Skeletal muscle satellite cell (primary cell): ENCODE measurements around the gene CHST12.
"Not testable (repeated sequence)": the region's sequence is repeated elsewhere in the genome, so short reads cannot be mapped to it uniquely, and the experiment has no call there.

Source experiments
- H3K27me3 ChIP-seq: 2 replicates; pipeline ENCODE4 v1.7.0; 2013; ENCODE audit warnings: low read length; ENCODE audit not compliant: control insufficient read depth, insufficient read depth
- H3K36me3 ChIP-seq: 2 replicates; pipeline ENCODE4 v1.7.0; 2013; ENCODE audit warnings: mild to moderate bottlenecking, control low read depth, low read length; ENCODE audit not compliant: insufficient read depth
- H3K4me1 ChIP-seq: 2 replicates; pipeline ENCODE4 v1.7.0; 2013; ENCODE audit warnings: low read length; ENCODE audit not compliant: control insufficient read depth, insufficient read depth
- H3K4me2 ChIP-seq: 2 replicates; pipeline ENCODE4 v1.7.0; 2013; ENCODE audit warnings: mild to moderate bottlenecking, low read length
- H3K4me3 ChIP-seq: 2 replicates; pipeline ENCODE4 v1.7.0; 2013; ENCODE audit warnings: low read length
- H3K9ac ChIP-seq: 2 replicates; pipeline ENCODE4 v1.7.0; 2013; ENCODE audit warnings: mild to moderate bottlenecking, low read depth, low read length, moderate library complexity
- H3K9me3 ChIP-seq: replicated peaks from 2 replicates; pipeline ENCODE4 v1.7.0; 2013; ENCODE audit warnings: mild to moderate bottlenecking, control low read depth, low read length

Gene CHST12

DNA sequence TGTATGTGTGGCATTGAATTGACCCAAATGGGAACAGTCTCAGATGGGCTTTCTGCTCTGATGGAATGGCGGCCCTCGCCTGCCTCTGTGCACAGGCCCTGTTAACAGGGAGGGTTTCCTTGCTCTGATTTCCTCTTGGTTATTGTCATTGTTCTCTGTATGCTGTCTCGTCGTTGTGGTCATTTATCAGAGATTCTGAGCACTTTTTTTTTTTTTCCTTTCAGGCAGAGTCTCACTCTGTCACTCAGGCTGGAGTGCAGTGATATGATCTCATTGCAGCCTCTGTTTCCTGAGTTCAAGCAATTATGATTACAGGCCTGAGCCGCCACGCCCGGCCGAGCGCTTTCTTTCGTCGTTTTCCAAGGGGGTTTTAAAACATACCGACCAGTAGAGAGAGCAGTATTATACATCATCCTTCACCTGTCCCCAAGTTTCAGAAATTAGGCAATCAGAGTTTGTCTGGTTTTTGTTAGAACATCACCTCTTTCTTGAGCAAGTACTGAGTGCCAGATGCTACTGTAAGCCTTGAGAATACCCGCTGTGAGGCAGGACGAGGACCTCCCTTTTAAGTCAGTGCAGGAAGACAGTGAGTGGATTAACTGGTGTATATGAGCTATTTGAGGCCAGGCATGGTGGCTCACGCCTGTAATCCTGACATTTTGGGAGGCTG, 6.5 kb downstream of the CHST12 start:
- Histone ChIP-seq H3K36me3 (no peaks in the 10 kb centered on the region), H3K27me3 (no peaks in the 10 kb centered on the region), H3K9ac (no peak overlapping the region), H3K4me1 (peaks cover 27% of the 10 kb centered on the region), H3K9me3 (no peaks in the 10 kb centered on the region), H3K4me2 (no peak overlapping the region), H3K4me3 (no peak overlapping the region)

DNA sequence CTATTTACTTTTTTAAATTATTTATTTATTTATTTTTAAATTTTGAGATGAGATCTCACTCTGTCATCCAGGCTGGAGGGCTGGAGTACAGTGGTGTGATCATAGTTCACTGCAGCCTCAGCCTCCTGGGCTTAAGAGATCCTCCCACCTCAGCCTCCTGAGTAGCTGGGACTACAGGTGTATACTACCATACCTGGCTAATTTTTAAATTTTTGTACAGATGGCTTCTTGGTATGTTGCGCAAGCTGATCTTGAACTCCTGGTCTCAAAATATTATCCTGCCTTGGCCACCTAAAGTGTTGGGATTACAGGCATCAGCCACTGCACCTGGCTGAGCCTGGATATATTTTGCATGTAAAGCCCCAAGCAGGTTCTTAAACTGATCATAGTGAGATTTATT, 7.6 kb downstream of the CHST12 start:
- peaks cover 22% of the 10 kb centered on the region for H3K4me1 ChIP-seq
- no peak overlapping the region for H3K9ac ChIP-seq
- no peak overlapping the region for H3K4me2 ChIP-seq
- H3K9me3 ChIP-seq = no peaks in the 10 kb centered on the region
- H3K4me3 ChIP-seq = no peak overlapping the region
- H3K36me3 ChIP-seq = no peaks in the 10 kb centered on the region
- no peaks in the 10 kb centered on the region for H3K27me3 ChIP-seq

DNA sequence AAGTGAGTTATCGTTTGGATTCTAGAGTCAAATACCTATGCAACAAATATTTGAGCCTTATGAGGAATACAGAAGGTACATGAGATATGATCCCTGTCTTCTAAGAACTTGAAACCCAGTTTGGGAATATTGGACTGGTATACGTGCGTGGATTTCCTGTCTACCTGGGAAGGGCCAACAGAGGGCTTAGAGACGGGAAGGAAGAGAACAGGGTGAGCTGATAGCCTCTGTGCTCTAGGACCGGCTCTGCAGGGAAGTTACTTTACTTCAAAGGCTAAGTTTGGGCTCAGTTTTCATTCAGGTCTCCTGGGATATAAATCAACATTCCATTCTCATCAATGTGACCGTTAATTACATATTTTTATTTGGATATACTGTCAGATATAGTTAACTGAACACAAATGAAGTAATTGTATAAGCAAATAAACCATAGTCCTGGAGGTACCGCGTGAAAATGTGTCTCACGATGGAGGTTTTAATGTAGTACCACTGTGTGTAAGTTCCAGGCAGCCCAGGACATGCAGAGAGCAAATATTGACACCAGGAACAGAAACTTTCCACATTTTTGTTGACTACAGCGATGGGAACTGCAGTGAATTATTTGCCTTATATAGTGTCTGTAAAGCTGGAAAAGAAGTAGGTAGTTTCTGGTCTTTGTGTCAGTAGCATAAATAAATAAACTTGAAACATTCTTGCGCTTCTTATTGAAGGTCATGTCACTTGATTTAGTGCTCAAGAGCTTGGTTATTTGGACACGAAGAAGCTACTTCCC, 8.6 kb downstream of the CHST12 start:
- peaks cover 22% of the 10 kb centered on the region for H3K4me1 ChIP-seq
- no peak overlapping the region for H3K9ac ChIP-seq
- H3K27me3 ChIP-seq = no peaks in the 10 kb centered on the region
- no peak overlapping the region for H3K4me3 ChIP-seq
- H3K36me3 ChIP-seq = no peaks in the 10 kb centered on the region
- H3K4me2 ChIP-seq = peak overlapping the region; percentile 48
- no peaks in the 10 kb centered on the region for H3K9me3 ChIP-seq

DNA sequence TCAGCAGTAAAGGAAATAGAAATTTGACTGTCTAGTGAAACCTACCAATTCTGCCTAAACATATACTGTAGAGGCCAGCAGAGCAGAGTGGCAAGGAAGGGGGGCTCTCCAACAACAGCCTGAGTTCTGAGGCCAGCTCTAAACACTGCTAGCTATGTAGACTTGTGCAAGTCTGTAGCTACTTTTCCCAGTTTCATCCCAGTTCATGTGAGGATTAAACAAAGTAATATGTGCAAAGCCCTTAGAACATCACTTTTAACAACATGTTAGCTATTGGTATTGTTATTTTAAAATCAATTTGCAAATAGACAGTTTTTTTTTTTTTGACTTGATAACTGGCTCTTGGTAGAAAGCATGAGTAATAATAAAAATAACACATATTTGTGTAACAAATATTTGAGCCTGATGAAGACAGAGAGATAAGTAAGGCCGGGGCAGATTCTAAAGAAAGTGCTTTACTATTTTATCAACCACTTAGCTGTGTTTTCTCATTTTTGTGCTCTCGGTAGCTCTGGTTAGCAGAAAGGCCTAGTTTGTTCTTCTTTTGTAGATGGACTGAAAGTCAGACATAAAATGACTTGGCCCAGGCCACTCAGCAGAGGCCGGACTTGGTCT, 9.3 kb downstream of the CHST12 start:
- H3K4me1 ChIP-seq = peaks cover 24% of the 10 kb centered on the region
- no peaks in the 10 kb centered on the region for H3K36me3 ChIP-seq
- no peaks in the 10 kb centered on the region for H3K9me3 ChIP-seq
- H3K4me3 ChIP-seq = no peak overlapping the region
- H3K27me3 ChIP-seq = no peaks in the 10 kb centered on the region
- no peak overlapping the region for H3K9ac ChIP-seq
- peak overlapping the region; percentile 48 for H3K4me2 ChIP-seq

DNA sequence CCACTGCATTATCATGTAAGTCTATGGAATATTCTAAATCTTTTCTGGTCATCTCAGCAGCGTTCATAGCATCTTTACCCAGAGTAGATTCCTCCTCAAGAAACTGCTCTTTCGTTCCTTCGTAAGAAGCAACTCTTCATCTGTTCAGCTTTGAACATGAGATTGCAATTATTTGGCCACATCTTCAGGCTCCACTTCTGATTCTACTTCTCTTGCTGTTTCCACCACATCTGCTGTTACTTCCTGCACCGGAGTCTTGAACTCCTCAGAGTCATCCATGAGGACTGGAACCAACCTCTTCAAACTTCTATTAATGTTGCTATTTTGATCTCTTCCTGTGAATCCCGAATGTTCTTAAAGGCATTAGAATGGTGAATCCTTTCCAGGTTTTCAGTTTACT, 12.7 kb downstream of the CHST12 start:
- Histone ChIP-seq H3K9ac (no peak overlapping the region), H3K4me1 (peaks cover 33% of the 10 kb centered on the region), H3K9me3 (no peaks in the 10 kb centered on the region), H3K36me3 (no peaks in the 10 kb centered on the region), H3K27me3 (no peaks in the 10 kb centered on the region), H3K4me2 (no peak overlapping the region), H3K4me3 (no peak overlapping the region)

DNA sequence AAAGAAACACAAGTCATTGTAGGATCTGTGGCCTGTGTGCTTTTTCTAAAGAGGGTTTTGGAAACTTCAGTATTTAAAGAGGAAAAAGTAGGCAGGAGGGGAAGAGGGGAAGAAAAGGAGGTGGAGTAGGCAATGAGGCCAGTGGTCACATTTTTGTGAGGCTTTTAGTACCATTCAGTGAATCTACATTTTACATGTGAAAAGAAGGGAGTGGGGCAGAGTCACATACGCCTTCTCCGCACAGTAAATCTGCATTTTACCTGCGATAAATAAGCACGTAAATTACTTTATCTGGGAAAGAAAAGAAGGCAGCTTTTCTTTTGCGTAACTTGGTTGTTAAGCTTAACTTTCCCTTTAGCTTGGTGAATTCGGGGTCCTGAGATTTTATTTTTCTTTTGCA, 13.2 kb downstream of the CHST12 start:
- no peak overlapping the region for H3K4me3 ChIP-seq
- H3K36me3 ChIP-seq = no peaks in the 10 kb centered on the region
- peaks cover 33% of the 10 kb centered on the region for H3K4me1 ChIP-seq
- H3K9me3 ChIP-seq = no peaks in the 10 kb centered on the region
- no peak overlapping the region for H3K9ac ChIP-seq
- no peaks in the 10 kb centered on the region for H3K27me3 ChIP-seq
- H3K4me2 ChIP-seq = no peak overlapping the region

DNA sequence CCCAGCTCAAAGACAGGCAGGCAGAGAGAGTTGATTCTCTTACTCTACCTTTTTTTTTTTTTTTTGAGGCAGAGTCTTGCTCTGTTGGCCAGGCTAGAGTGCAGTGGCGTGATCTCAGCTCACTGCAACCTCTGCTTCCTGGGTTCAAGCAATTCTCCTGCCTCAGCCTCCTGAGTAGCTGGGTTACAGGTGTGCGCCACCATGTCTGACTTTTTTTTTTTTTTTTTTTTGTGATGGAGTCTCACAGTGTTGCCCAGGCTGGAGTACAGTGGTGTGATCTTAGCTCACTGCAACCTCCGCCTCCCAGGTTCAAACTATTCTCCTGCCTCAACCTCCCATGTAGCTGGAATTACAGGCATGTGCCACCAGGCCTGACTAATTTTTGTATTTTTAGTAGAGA, 13.8 kb downstream of the CHST12 start:
- not testable (repeated sequence) for H3K27me3 ChIP-seq, H3K36me3 ChIP-seq, H3K4me2 ChIP-seq, H3K4me3 ChIP-seq, H3K9ac ChIP-seq, H3K9me3 ChIP-seq
- H3K4me1 ChIP-seq = peaks cover 28% of the 10 kb centered on the region

DNA sequence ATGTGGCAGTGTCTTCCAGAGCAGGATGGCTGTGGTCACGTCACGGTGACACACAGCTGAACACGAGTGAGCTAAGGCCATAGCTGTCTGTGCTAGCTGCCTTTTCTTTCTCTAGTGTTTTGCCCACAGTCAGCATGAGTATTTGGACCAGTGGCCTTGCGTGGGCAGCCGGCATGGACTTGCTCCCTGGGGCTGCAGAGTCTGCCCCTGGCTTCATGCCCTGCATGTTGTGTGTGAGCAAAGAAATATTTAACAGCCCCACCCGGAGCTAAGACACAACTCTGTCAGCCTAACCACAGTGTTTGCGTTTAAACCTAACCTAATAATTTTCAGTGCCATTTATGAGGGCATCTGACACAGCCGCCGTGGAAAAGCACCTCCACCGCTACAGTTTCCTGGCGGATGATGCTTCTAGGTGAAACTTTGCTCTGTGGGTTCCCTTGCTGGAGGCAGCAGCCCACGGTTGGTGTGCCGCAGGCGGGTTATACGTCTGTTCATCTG, 14.6 kb downstream of the CHST12 start:
- Histone ChIP-seq H3K36me3 (no peaks in the 10 kb centered on the region), H3K9ac (no peak overlapping the region), H3K27me3 (no peaks in the 10 kb centered on the region), H3K4me1 (peaks cover 19% of the 10 kb centered on the region), H3K4me2 (peak overlapping the region; percentile 13), H3K9me3 (no peaks in the 10 kb centered on the region), H3K4me3 (no peak overlapping the region)

DNA sequence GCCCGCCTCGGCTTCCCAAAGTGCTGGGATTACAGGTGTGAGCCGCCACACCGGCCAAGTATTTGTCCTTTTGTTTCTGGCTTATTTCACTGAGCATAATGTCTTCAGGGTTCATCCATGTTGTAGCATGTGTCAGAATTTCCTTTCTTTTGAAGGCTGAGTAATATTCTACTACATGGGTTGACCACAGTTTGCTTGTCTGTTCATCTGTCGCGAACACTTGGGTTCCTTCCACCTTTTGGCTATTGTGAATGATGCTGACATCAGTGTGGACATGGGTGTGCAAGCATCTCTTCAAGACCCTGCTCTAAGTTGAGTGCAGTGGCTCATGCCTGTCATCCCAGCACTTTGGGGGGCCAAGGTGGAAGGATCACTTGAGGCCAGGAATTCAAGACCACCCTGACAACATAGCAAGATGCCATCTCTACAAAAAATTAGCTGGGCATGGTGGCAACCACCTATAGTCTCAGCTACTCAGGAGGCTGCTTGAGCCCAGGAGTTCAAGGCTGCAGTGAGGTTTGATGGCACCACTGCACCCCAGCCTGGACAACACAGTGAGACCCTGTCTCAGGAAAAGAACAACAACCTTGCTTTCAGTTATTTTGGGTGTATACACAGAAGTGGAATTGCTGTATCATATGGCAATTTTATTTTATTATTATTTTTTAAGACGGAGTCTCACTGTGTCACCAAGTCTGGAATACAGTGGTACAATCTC, 17.0 kb downstream of the CHST12 start:
- H3K4me1 ChIP-seq = peaks cover 12% of the 10 kb centered on the region
- H3K27me3 ChIP-seq = no peaks in the 10 kb centered on the region
- no peaks in the 10 kb centered on the region for H3K36me3 ChIP-seq
- H3K4me3 ChIP-seq = no peak overlapping the region
- no peak overlapping the region for H3K4me2 ChIP-seq
- no peaks in the 10 kb centered on the region for H3K9me3 ChIP-seq
- H3K9ac ChIP-seq = no peak overlapping the region

DNA sequence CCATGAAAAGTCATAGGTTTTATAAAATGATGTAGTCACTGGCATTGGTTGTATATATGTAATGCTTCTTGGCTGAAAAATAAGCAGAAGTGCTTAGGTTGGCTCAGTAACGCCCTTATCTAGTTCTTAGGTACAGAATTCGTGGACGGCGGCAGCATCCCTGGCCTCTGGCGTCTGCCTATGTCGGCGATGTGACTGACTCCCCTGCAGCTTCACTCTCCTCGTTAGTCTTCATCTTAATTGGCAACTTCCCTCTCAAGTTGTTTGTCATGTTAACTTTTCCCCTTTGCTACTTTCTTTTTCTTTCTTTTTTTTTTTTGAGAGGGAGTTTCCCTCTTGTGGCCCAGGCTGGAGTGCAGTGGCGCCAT, 18.5 kb downstream of the CHST12 start:
- Histone ChIP-seq H3K4me1 (peaks cover 12% of the 10 kb centered on the region), H3K4me3 (no peak overlapping the region), H3K27me3 (no peaks in the 10 kb centered on the region)

DNA sequence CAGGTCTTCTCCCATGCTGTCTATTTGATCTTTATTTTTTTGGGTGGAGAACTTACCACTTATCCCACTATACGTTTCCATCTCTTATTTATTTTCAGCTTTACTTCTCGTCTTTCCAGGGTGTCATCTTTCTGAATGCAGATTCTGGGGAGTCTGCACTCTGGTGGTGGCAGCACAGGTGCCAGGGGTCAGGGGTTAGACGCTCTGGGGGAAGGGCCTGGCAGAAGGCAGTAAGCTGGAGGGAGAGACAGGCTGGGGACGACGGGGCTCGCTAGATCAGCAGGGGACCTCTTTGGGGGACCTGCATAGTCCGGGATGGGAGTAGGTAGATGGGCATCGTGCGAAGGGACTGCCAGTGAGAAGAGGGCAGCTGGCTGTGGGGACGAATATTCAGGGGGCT, 22.3 kb downstream of the CHST12 start:
- H3K4me3 ChIP-seq = no peak overlapping the region

More for the DNA sequence above, 18.5 kb downstream of the CHST12 start:
- H3K9me3 ChIP-seq = no peaks in the 10 kb centered on the region
- H3K9ac ChIP-seq = no peak overlapping the region
- no peak overlapping the region for H3K4me2 ChIP-seq
- H3K36me3 ChIP-seq = no peaks in the 10 kb centered on the region

More for the DNA sequence above, 22.3 kb downstream of the CHST12 start:
- no peaks in the 10 kb centered on the region for H3K4me1 ChIP-seq
- H3K9me3 ChIP-seq = peaks cover under 1% of the 10 kb centered on the region
- no peaks in the 10 kb centered on the region for H3K27me3 ChIP-seq
- no peaks in the 10 kb centered on the region for H3K36me3 ChIP-seq
- H3K9ac ChIP-seq = no peak overlapping the region
- no peak overlapping the region for H3K4me2 ChIP-seq
